ENCODE data around the gene FAM163B.
"Not testable (repeated sequence)": the region's sequence is repeated elsewhere in the genome, so short reads cannot be mapped to it uniquely, and the experiment has no call there.

Gene FAM163B

DNA sequence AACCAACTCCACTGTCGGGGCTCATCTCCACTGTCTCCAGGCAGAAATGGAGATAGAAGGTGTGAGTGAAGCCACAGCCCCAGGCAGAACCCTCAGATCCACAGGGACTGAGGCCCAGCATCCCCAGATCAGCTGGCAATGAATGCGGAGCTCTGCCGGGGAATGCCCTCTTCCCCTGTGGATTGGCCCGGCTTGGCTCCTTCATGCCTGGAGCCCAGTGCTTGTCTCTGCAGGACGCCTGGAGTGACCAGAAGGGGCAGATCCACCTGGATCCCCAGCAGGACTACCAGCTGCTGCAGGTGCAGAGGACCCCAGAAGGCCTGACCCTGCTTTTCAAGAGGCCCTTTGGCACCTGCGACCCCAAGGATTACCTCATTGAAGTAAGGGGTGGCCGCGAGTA, 30.4 kb upstream of the FAM163B start:
- no peak for DNase-seq

DNA sequence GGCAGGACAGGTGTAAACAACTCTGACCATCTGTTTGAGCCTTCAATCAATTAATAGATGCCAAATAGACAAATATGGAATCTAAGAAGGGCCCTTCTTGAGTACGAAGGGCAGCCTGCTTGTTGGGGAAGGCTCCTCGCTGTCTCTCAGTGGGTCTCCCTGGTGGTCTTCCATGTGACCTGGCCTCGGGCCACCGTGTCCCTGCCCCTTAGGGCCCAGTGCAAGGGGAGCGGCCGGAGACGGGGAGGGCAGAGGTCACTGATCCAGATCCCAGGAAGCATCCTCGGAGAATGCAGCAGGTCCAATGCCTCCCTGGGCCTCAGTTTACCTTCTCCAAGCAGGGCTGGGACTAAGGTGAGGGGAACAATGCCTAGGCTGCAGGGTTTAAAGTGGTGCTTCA, 29.5 kb upstream of the FAM163B start:
- no peak for DNase-seq

DNA sequence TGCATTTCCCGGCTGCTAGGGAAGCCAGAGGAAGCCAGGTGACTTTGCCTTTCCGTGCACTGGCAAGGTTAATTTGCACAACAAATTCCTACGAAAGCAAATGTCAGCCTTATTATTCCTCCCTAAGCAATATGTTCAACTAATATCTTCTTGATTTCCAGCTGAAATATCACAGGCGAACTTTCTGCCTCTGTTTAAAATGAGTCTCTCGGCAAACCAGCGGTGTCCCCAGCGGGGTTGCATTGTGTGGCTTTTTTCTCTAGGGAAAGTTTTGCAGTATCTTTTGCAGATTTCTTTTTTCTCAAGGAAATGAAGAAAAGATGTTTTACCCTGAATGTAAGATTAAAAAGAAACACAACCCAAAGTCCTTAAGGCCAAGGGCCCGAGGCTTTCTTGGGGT, 28.9 kb upstream of the FAM163B start:
- no peak for DNase-seq

DNA sequence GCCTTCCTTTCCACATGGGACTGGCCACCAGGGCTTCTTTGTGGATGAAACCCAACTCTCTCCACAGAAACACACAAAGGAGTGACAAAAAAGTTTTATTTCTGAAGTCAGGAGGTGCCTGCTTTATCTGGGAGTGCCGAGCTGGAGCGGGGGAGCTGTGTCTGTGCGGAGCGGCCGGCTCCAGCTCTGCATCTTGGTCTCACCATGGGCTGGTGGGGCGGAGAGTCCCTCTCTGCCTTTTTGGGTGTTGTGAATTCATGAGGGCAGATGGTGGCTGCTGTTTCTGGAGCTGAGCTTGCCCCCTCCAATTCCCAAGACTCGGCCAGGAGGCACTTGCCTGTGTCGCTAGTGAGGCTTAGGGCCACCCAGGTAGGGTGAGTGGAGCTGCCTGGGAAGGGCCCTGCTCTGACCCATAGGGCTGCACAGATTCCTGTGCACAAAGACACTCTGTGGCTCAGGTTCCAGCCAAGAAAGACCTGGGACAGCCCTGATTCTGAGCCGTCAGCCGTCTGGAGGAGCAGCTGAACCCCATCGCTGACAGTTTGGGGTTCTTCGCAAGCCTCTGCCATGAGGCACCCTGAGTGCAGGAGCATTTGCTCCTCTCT, 28.4 kb upstream of the FAM163B start:
- DNase-seq: no peak

DNA sequence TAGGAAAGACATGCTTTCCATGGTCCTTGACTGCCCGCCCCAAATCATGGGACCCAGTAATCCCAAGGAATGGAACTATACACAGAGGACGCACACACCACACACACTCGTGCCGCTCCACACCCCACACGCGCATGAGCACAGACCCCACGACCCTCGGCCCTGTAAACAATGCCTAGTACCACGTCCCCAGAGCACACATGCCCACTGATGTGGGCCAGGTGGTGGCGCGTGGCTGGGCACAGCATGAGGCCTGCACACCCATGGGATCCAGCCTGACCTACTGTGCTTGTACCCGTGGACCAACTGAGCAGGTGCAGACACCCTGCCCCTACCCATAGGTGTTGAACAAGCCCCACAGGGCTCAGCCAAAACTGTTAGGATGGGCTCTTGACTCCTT, 27.7 kb upstream of the FAM163B start:
- no peak for DNase-seq

DNA sequence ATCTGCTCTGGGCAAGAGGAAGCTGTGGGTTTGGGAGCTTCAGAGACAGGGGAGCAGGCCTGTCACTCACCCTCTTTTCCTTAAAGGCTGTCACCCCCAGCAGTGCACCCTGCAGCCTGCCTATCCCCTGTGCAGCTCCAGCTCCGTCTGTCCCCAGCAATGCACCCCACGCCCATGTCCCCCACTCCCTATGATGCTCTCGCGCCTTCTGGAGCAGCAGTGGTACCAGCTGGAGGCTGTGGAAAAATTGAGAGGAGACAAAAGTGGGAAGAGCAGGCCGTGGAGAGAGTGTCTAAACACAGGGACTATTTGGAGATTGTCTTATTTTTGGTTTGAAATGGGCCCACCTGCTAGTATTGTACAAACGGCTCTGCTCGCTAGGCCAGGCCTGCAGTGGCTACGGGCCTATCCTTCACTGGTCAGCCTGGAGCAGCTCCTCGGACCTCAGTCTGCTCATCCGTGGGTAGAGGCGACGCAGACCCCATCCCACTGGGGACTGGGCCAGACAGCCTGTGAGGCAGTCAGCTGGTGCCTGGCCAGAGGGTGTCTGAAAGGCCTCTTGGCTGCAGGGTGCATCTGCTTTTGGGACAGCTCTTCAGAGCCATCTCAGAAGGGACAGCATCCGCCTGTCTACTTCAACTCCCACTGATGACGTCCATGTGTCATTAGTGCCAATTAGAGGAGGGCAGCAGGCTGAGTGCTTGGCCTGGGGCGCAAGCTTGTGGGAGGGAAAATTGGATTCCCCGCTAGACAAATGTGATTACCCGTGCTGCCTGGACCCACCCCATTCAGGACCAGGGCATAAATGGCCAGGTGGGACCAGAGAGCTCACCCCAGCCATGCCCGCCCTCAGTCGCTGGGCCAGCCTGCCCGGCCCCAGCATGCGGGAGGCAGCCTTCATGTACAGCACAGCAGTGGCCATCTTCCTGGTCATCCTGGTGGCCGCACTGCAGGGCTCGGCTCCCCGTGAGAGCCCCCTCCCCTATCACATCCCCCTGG, 26.6 kb upstream of the FAM163B start, which contains the start of gene DBH:
TSS of gene DBH (plus strand) at position 831 of the 999 bp plus-strand sequence. CDS start at position 840, 9 bp downstream.
- no peak for DNase-seq

DNA sequence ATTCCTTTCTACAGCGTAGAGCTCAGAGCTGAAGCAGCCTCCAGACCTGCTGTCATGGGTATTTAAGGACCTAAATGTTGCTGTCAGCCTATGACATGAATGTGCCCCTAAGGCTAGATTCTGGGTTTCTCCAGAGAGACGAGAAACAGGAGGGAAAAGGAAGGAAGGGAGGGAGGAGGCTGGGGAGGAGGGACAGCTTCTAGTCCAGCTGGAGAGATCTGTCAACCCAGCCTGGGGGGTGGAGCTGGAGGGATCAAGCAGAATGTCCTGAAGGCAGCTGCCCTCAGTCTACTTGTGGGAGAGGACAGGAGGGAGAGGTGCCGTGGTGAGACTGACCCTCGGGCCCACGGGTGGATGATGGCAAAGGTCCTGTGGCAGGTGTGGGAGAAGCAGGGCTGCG, 25.9 kb upstream of the FAM163B start:
- no peak for DNase-seq

DNA sequence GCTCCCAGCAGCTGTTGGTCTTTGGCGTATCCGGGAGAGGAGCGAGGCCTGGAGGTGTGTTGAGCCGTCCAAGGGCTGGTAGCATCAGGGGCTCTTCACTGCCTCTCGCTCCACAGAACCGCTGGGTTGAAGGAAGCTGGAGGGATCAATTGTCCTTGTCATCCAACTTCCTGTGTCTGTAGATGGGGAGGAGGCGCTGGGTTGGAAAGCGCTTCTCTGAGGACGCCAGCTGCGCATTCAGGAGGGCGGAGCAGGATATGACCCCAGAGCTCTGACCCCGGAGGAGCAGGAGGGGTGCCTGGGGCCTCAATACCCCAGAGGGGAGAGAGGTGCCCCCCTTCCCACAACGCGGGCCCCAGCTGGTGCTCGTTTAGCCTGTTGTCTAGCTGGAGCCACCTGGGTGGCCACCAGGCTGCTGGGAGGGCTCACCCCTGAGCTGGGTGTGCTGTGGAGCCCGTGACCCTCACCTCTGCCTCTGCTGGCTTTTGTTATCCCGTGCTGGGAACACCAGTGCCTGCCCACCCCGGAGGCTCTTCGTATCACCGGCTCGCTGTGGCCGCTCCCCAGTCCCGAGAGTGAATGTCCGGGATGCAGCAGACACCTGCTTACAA, 25.0 kb upstream of the FAM163B start:
- no peak for DNase-seq

DNA sequence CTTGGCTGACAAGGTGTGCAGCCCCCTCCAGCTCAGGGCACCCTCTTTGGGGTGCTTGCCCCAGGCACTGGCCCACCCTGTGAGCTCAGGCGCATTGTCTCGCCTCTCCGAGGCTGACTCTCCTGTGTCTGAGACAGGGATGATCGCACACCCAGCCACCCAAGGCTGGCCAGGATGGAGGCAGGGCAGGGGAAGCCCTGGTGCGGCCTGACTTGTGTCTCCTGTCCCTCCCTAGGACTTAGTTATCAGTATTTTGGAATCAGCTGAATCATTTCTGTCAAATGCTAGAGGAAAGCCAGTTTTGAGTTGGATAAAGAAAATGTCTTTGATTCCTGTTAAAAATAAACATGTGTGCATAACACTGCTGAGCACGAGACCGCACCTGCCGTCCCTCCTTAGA, 24.5 kb upstream of the FAM163B start:
- DNase-seq: peak; percentile 16

DNA sequence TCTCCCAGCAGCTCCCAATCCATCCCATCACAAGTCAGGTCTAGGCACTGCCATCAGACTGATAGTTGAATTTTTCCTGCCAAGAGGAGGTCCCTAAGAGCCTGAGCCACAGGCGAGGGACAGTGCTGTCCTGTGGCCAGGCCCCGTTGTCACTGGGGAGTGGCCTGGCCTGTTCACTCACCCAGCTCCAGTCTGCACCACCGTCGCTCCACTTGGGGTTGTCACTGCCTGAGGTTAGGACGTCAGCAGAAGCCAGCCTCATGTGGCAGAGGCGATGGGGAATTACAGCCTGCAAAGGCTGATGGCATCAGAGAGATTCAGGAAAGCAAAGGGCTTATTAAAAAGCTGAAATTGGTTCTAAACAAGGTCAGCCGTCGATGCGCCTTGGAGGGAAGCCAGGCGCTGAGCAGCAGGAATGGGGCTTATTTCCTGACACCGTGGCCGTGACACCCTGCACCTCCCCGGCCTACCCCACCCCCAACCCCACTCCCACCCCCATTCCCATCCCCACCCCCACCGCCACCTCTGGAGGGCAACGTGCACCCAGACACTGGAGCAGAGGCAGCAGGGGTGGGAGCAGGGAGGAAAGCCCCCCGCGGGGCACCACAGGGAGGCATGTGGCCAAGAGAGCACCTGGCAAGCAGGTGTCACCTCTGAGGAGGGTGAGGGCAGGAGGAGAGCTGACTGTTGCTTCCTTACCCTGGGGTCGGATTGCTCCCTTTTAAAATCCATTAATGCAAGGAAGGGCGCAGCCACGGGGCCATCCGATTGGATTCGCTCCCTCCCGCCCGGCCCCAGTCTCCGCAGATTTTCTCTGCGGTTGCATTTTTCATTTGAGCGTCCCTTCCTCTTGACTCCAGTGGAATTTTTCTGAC, 23.9 kb upstream of the FAM163B start:
- no peak for DNase-seq

DNA sequence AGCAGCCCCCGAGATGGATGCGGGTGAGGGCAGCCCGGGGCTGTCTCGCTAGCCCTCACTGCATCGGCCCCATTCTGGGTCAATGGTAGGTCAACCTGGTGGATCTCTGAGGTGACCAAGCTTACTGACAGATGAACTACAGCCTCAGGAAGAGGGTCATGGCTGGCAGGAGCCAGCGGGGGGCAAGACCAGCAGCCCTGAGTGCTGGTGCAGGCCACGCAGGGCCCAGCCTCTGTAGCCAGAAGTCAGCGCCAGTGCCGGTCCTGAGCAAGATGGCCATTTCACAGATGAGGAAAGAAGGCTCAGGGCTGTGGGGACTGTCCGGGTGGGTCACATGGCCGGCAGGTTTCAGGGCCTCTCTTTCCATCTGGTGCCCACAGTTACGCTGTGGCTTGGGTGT, 21.9 kb upstream of the FAM163B start:
- DNase-seq: no peak

DNA sequence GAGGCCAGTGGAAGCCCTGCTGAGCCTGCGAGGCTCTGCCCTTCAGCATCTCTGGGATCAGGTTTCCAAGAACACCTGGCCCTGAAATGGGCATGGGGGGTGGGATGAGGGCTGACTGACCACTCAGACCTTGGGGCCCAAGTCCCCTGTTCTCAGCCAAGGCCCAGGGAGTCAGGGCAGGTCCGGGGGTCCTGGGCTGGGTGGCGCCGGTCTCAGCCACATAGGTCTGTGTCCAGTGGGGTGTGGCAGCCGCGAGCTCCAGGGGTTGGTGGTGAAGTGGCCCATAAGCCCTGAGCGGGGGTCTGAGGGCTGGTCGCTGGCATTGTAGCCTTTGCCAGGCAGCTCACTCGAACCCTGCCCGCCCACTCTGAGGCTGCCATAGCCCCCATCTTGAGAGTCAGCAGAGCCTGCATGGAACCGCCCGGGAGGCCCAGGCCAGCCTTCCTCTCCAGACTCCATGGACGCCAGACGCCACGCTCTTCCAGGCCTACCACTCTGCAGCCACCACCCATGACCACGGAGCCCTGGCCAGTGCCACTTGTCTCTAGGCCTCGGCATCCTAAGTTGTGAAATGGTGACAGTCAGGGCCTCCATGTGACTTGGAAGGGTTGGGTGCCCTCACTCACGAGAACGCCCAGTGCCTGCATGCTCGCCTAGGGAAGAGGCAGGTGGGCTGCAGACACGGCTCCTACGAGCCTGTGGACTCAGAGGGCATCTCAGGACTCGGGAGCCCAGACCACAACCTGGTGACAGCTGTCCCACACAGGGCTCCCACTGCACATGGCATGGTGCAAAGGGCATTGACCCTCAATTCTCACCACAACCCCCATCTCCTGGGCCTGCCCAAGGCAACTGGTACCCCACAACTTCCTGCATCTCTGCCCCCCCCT, 20.3 kb upstream of the FAM163B start:
- no peak for DNase-seq

DNA sequence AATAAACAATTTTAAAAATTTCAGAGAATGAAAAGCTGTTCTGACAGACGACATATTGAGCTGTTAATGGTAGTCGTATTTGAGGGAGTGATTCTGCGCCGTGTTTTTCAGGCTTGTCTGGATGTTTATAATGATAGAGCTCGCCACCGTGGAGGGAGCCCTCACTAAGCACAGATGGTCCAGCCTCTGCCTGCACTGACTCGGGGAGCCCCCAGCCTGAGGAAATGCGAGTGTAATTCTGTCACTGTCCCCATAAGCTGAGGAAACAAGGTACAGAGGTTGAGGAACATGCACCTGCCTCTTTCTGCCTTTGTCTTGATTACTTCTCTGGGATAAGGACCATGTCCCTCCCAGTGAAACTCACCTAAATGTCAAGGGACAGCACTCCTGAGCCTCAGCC, 19.6 kb upstream of the FAM163B start:
- DNase-seq: no peak

DNA sequence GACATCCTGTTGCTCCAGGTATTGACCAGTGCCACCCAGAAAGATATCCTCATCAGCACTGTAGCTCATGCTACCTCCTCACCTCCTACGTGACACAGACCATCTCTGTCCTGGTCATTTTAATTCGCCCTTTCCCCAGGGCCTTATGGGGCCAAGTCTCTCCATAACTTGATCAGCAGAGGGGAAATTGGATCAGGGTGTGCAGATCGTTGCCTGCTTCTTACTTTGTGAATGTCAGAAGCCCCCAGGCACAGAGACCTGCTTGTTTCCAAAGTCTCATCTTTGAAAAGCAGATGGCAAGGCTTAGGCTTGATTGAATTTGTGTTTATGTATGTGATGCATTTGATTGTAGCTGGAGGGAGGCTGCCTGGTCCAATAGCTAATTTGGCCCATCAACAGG, 18.2 kb upstream of the FAM163B start:
- no peak for DNase-seq

DNA sequence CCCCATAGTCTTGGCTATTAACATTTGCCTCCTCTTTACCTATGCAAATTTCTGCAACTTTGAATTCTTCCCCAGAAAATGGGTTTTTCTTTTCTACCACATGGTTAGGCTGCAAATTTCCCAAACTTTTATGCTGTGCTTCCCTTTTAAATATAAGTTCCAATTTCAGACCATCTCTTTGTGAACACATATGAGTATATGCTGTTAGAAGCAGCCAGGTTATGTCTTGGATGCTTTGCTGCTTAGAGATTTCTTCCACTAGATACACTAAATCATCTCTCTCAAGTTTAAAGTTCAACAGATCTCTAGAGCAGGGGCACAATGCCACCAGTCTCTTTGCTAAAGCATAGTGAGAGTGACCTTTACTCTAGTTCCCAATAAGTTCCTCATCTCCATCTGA, 16.8 kb upstream of the FAM163B start:
- not testable (repeated sequence) for DNase-seq

DNA sequence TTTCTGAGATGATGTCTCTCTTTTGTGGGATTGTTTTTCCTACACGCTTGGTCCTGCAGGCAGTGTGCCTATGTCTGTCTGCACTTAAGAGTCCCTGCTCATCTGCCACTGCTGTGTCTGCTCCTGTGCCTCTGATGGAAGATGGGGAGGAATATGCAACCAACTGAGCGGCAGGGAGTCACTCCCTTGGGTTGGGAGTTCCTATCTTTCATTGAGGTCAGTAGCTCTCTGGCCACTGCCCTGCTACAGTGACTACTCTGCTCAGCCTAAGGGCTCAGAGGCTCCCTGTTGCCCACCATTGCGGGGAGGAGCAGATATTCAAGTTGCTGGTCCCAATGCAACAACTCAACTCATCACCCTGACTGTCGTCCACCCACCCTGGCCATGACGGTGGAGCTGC, 13.4 kb upstream of the FAM163B start:
- no peak for DNase-seq

DNA sequence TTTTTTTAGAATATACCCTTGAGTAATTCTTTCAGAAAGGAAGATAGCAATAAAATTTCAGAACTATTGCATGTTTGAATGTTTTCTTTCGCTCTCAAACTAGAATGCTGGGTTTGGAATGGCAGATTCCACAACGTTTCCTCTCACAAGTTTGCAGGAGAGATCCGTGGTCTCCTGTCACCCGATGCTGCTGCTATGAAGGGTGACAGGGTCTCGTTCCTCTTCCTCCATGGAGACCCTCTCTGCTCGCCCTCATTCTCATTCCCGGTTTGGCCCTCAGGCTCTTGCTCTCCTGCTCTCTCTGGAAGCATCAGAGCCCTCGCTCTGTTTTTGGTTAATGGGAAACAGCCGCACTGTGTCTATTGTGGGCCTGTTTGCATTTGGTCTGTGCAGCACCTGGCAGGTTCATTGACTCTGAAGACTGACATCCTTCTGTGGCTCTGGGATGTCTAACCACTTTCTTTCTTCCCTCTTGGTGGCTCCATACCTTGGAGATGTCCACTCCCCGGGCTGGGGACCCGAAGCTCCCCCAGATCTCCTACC, 12.6 kb upstream of the FAM163B start:
- DNase-seq: no peak

DNA sequence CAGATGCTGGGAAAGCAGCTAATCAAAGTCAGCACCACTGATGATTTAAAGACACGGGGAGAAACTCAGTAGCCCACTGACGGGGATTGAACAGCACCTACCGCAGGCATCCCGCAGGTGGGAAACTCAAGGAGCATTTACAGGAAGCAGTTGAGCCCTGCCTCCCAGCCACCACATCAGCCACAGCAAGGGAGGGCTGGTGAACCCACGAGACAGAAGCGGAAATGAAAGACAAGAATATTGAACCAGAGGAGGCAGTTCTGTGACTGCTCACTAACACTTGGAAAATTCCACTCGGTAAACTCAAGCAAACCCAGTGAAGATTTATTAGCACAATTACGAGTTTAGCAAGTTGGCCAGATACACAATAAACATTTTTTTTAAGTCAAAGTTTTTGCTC, 10.6 kb upstream of the FAM163B start:
- DNase-seq: no peak

DNA sequence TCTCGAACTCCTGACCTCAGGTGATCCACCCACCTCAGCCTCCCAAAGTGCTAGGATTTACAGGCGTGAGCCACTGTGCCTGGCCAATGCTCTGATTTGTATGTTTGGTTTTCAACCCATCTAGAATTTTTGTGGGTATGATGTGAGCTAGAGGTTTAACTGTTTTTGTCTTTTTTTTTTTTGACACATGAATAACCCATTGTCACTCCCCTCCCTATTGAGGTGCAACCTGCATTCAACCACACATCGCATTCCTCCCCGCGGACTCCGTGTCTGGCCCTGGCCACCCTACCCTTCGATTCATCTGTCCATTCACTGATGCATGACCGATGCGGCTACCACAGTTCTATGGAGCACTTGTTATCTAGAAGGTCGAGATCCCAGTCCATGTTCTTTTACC, 9.5 kb upstream of the FAM163B start:
- DNase-seq: no peak

DNA sequence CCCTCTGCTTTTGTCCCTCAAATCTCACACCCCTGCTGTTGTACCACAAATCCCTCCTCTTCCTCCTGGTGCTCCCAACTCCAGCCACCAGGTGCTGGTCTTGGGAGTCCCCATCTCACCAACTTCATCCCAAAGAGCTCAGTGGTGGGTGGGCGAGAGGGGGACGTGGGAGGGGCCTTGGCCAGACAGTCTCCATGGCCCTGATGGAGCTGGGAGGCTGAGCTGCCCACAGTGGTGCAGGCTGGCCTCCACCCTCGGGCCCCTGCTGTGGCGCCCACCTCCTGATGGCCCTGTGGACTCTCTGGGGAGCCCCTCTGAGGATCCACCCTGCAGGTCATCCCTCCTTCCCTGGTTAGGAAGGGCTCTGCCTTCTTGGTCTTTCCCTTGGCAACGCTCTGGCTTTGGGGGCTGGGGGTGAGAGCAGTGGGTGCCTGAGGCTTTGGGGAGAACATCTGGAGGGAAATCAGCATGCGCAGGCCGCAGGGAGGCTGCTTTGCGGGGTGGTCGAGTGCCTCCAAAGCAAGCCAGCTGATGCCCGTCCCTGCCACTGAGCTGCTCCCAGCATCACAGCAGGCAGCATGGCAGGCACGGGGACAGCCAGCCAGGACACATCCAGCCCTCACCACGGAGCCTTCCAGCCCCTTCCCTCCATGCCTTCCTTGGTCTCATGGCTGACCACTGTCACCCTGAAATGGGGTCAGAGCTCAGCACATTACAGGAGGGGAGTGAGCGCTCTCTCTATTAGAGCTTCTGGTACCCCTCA, 7.6 kb upstream of the FAM163B start:
- no peak for DNase-seq
